Epithelial cell of alveolus of lung (primary cell): Measurements from ENCODE around the gene MYL11. TPM values are rescaled to one million over a fixed set of nuclear protein-coding genes. Genes with fewer than 3 reads are reported as not detected.

Source experiments
- total RNA-seq: library from RNA; depleted of rRNA; stranded (reverse); fragments of >200 nt; gene quantifications from 2 replicates; pipeline ENCODE4 v1.2.1, GENCODE V29; 2015

The MYL11 gene
- 21.2 TPM in 1 of 2 replicates, not detected in the other for total RNA-seq

GRCh38 chr16:30374538-30374937 lies at the start of gene MYL11:
Gene MYL11, plus strand, starts transcription at chr16:30374802. Its CDS starts 56 bp downstream, at chr16:30374858.

GRCh38 chr16:30355144-30355953 lies 19.3 kb upstream of the MYL11 start, which contains the start of gene CD2BP2:
Gene CD2BP2, minus strand, starts transcription at chr16:30355308. Its CDS starts 627 bp downstream, at chr16:30354681.

GRCh38 chr16:30370456-30371247 lies 4.0 kb upstream of the MYL11 start, which contains the start of gene TBC1D10B:
Gene TBC1D10B, minus strand, starts transcription at chr16:30370494. Its CDS starts 311 bp downstream, at chr16:30370183.

GRCh38 chr16:30382111-30382881 lies 7.7 kb downstream of the MYL11 start, which contains the start of gene SEPTIN1:
Gene SEPTIN1, minus strand, starts transcription at chr16:30382561. Its CDS starts 19 bp downstream, at chr16:30382542.

GRCh38 chr16:30395155-30395991 lies 20.8 kb downstream of the MYL11 start, which contains the start of gene ZNF48:
Gene ZNF48, plus strand, starts transcription at chr16:30395420. Its CDS starts 375 bp downstream, at chr16:30395795.

GRCh38 chr16:30407102-30407803 lies 32.7 kb downstream of the MYL11 start, which contains the start of gene ZNF771:
Gene ZNF771, plus strand, starts transcription at chr16:30407606. Its CDS starts 448 bp downstream, at chr16:30408054.

Other genes with a start within 250 kb of the MYL11 start
- 9.1 and 13.5 TPM in 2 replicates for gene CORO1A, start 191.2 kb upstream of the MYL11 start, total RNA-seq
- gene BOLA2B, start 181.1 kb upstream of the MYL11 start, total RNA-seq: 220 and 267 TPM in 2 replicates
- gene SLX1A, start 180.9 kb upstream of the MYL11 start, total RNA-seq: 64.3 and 179 TPM in 2 replicates
- gene SULT1A3, start 175.5 kb upstream of the MYL11 start, total RNA-seq: 7.4 and 18.7 TPM in 2 replicates
- gene NPIPB13, start 126.3 kb upstream of the MYL11 start, total RNA-seq: 0.13 and 0.64 TPM in 2 replicates
- gene CD2BP2, start 19.5 kb upstream of the MYL11 start, total RNA-seq: 46.3 and 53.2 TPM in 2 replicates
- gene TBC1D10B, start 4.3 kb upstream of the MYL11 start, total RNA-seq: 40.4 and 40.9 TPM in 2 replicates
- gene SEPTIN1, start 7.8 kb downstream of the MYL11 start, total RNA-seq: 0.32 TPM in 1 of 2 replicates, not detected in the other
- gene ZNF48, start 20.6 kb downstream of the MYL11 start, total RNA-seq: 9.6 and 10.1 TPM in 2 replicates
- 14.0 and 26.6 TPM in 2 replicates for gene ZNF771, start 32.8 kb downstream of the MYL11 start, total RNA-seq
- gene DCTPP1, start 55.2 kb downstream of the MYL11 start, total RNA-seq: 12.5 and 34.5 TPM in 2 replicates
- gene SEPHS2, start 71.1 kb downstream of the MYL11 start, total RNA-seq: 27.3 and 34.8 TPM in 2 replicates
- gene ITGAL, start 97.9 kb downstream of the MYL11 start, total RNA-seq: not detected in 2 replicates
- 31.4 and 34.0 TPM in 2 replicates for gene ZNF768, start 151.8 kb downstream of the MYL11 start, total RNA-seq
- gene ZNF747, start 160.1 kb downstream of the MYL11 start, total RNA-seq: 10.5 and 14.0 TPM in 2 replicates
- gene ZNF764, start 183.6 kb downstream of the MYL11 start, total RNA-seq: 7.1 and 17.6 TPM in 2 replicates
- 7.7 and 10.6 TPM in 2 replicates for gene ZNF688, start 196.9 kb downstream of the MYL11 start, total RNA-seq
- gene ZNF785, start 210.9 kb downstream of the MYL11 start, total RNA-seq: 2.2 and 9.3 TPM in 2 replicates
- gene ZNF689, start 235.6 kb downstream of the MYL11 start, total RNA-seq: 6.3 and 9.3 TPM in 2 replicates